Measurements from ENCODE around the gene DCTN4. TPM values are rescaled to one million over a fixed set of nuclear protein-coding genes. Genes with fewer than 3 reads are reported as not detected.

DCTN4 gene
- total RNA-seq, 2 experiments from 2014 or later = 12.6 to 22.4 TPM

GRCh38 chr5:150694612-150695011 lies 64.2 kb downstream of the DCTN4 start:
- no peak for DNase-seq (ENCODE audit: low spot score)
- intact Hi-C loops (cut with micrococcal nuclease; ENCODE audit: unreplicated experiment) = no loop called here
- H3K9me2 ChIP-seq (ENCODE audit: insufficient read depth, low read length) = no peaks in the 10 kb centered on the region
- TF ChIP-seq CTCF (conservative IDR thresholded peaks at IDR 0.05; ENCODE audit: low read length) (no peak), EZH2phosphoT487 (IDR thresholded peaks at IDR 0.05; ENCODE audit: borderline replicate concordance, low read depth, low read length) (no peak)
- POLR2A ChIA-PET = interaction anchor here (1.7 kb wide), 1 partner anchor 9 kb away, joined by 6 read pairs; no protein-coding TSS in a partner anchor
- no peak overlapping the region for H3K27ac ChIP-seq (ENCODE audit: low read depth, low read length, poor library complexity, severe bottlenecking)
- no peaks in the 10 kb centered on the region for H3K9me3 ChIP-seq (ENCODE audit: low read length)
- H3K4me3 ChIP-seq (ENCODE audit: low read depth, low read length, poor library complexity, severe bottlenecking) = no peak overlapping the region
- peaks cover 7% of the 10 kb centered on the region for H3K79me2 ChIP-seq (ENCODE audit: insufficient read depth, low read depth, low read length)
- peaks cover 5% of the 10 kb centered on the region for H3K4me1 ChIP-seq (ENCODE audit: insufficient read depth, low read length, poor library complexity, severe bottlenecking)
- BruUV-seq (replicated peaks) = no TSS peak
- peaks cover 2% of the 10 kb centered on the region; the same call in 1 of the 2 replicates for H4K20me1 ChIP-seq (ENCODE audit: insufficient read depth, low read length)
- peaks cover 95% of the 10 kb centered on the region for H3K36me3 ChIP-seq (ENCODE audit: insufficient read depth, low read length)
- no peak overlapping the region for H2AFZ ChIP-seq (ENCODE audit: low read length)
- CTCF ChIA-PET (ENCODE audit: unreplicated experiment) = no interaction called here
- H3K4me2 ChIP-seq (ENCODE audit: low read length) = no peak overlapping the region

- ChIA-PET CTCF (ENCODE audit: unreplicated experiment) (no interaction called here), POLR2A (interaction anchor here (1.2 kb wide), 1 partner anchor 9 kb away, joined by 3 read pairs; the partner anchor contains the start of gene RBM22)
- Histone ChIP-seq H3K9me3 (ENCODE audit: low read length) (no peaks in the 10 kb centered on the region), H3K36me3 (ENCODE audit: insufficient read depth, low read length) (peaks cover 86% of the 10 kb centered on the region), H3K4me3 (ENCODE audit: low read depth, low read length, poor library complexity, severe bottlenecking) (no peak overlapping the region), H3K79me2 (ENCODE audit: insufficient read depth, low read depth, low read length) (no peaks in the 10 kb centered on the region), H3K4me1 (ENCODE audit: insufficient read depth, low read length, poor library complexity, severe bottlenecking) (no peaks in the 10 kb centered on the region), H3K4me2 (ENCODE audit: low read length) (no peak overlapping the region), H3K9me2 (ENCODE audit: insufficient read depth, low read length) (no peaks in the 10 kb centered on the region), H4K20me1 (ENCODE audit: insufficient read depth, low read length) (no peaks in the 10 kb centered on the region), H3K27ac (ENCODE audit: low read depth, low read length, poor library complexity, severe bottlenecking) (no peak overlapping the region), H2AFZ (ENCODE audit: low read length) (no peak overlapping the region)
- DNase-seq (ENCODE audit: low spot score) = no peak
- no peak for TF ChIP-seq CTCF (conservative IDR thresholded peaks at IDR 0.05; ENCODE audit: low read length)
- TF ChIP-seq EZH2phosphoT487 (IDR thresholded peaks at IDR 0.05; ENCODE audit: borderline replicate concordance, low read depth, low read length) = no peak
- no TSS peak for BruUV-seq (replicated peaks)
- intact Hi-C loops (cut with micrococcal nuclease; ENCODE audit: unreplicated experiment) = no loop called here
Observed at GRCh38 chr5:150692276-150692675, 66.5 kb downstream of the DCTN4 start.

- ChIA-PET CTCF (ENCODE audit: unreplicated experiment) (no interaction called here), POLR2A (interaction anchor here (0.9 kb wide), 1 partner anchor 32 kb away, joined by 3 read pairs; no protein-coding TSS in a partner anchor)
Observed at GRCh38 chr5:150690760-150691159, 68.1 kb downstream of the DCTN4 start.

More at GRCh38 chr5:150690760-150691159, 68.1 kb downstream of the DCTN4 start:
- intact Hi-C loops (cut with micrococcal nuclease; ENCODE audit: unreplicated experiment) = no loop called here
- Histone ChIP-seq H3K27ac (ENCODE audit: low read depth, low read length, poor library complexity, severe bottlenecking) (no peak overlapping the region), H2AFZ (ENCODE audit: low read length) (no peak overlapping the region), H3K36me3 (ENCODE audit: insufficient read depth, low read length) (peaks cover 71% of the 10 kb centered on the region), H4K20me1 (ENCODE audit: insufficient read depth, low read length) (no peaks in the 10 kb centered on the region), H3K79me2 (ENCODE audit: insufficient read depth, low read depth, low read length) (no peaks in the 10 kb centered on the region), H3K4me1 (ENCODE audit: insufficient read depth, low read length, poor library complexity, severe bottlenecking) (no peaks in the 10 kb centered on the region), H3K4me3 (ENCODE audit: low read depth, low read length, poor library complexity, severe bottlenecking) (no peak overlapping the region), H3K9me2 (ENCODE audit: insufficient read depth, low read length) (no peaks in the 10 kb centered on the region), H3K4me2 (ENCODE audit: low read length) (no peak overlapping the region), H3K9me3 (ENCODE audit: low read length) (no peaks in the 10 kb centered on the region)
- BruUV-seq (replicated peaks) = TSS peak; percentile 58
- no peak for DNase-seq (ENCODE audit: low spot score)
- TF ChIP-seq CTCF (conservative IDR thresholded peaks at IDR 0.05; ENCODE audit: low read length) (no peak), EZH2phosphoT487 (IDR thresholded peaks at IDR 0.05; ENCODE audit: borderline replicate concordance, low read depth, low read length) (no peak)
